Measurements from ENCODE around the gene SLC22A1.
"Not testable (repeated sequence)": the region's sequence is repeated elsewhere in the genome, so short reads cannot be mapped to it uniquely, and the experiment has no call there.

SLC22A1 gene

DNA sequence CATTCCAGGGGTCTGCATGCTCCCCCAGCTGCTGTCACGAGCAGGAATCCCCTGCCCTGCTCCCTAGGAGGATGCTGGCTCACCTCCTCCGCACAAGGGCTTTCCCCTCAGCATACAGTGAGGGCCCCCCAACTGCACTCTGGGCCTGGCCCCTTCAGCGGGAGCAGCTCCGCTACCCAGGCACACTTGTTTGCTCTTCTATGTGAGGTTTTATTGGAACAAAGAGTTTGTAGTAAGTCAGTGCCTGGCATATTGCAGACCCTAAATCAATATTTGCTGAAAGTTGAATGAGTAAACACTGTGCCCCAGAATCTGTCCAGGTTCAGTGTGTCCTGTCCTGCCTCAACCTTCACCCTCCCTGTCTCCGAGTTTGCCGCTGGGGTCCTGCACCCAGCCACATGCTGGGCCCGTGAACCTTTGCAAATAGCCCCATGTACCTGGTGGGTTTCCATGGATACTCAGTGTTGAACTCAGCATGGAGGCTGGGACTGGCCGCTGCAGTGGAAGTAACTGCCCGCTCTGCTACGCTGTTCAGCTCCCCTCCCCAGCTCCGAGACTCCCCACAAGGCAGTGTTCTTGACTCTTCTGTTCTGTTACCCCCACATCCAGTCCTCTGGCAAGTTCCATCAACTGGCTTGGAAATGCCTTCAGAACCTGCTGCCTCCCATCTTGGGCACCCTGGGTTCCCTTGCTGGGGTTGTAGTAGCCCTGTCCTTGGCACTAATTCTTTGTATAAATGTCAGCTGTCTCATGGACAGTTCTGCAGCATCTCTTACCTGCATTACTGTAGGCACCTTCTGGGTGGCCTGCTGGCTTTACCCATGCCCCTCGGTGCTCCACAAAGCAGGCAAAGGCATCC, 15.7 kb downstream of the SLC22A1 start:
- no peak for DNase-seq (ENCODE audit: low read depth in 1 of 2, low spot score in 1 of 2)

DNA sequence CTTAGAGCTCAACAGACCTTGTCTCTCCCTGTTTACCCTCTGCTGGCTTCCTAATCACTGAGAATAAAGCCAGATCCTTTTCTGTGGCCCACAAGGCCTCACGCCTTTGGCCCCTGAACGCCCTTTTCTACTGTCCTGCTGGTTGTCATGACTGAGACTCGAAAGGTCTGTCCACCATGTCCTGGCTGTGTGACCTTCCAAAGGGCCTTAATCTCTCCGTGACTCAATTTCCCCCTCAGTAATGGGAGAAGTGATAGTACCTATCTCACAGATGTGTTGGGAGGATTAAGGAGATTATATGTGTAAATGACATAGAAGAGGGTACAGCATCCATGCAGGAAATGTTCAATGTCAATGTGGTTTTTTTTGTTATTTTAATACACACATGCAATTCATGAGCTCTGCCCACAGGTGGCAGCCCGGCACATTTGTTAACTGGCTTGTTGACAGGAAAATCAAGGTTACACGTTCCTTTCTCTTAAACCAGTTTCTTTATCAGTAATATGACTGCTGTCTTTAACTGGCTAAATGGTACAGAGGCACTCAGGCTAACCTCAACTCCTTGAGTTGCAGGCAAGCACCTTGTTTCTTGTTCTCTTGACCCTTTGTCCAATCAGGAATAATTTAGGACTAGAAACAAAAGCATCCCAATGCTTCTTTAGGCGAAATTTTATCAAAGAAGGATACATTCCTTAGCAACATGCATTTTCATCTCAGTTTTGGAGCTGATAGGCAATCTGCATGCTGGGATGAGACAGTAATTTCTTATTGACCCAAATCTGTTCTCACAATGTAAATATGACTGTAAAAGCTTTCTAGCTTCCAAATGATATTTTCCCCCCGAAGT, 16.6 kb downstream of the SLC22A1 start:
- DNase-seq (ENCODE audit: low read depth in 1 of 2, low spot score in 1 of 2), result peak in 1 of 2 donors; percentile 45

- DNase-seq (ENCODE audit: low read depth in 1 of 2, low spot score in 1 of 2), result no peak
Measured at GRCh38 chr6:160138839-160139419, 17.3 kb downstream of the SLC22A1 start.

DNA sequence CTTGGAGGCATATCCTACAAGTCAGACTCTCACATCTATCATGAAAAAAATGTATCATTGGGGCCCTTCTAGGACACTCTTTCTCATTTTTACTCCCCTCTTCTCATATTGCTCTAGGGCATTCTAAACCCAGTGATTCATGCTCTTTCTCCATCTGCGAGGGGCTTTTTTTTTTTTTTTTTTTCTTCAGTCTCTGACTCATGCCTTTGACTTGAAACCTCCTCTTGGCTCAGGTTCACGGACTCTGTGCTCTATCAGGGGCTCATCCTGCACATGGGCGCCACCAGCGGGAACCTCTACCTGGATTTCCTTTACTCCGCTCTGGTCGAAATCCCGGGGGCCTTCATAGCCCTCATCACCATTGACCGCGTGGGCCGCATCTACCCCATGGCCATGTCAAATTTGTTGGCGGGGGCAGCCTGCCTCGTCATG, 17.8 kb downstream of the SLC22A1 start:
- no peak for DNase-seq (ENCODE audit: low read depth in 1 of 2, low spot score in 1 of 2)

DNA sequence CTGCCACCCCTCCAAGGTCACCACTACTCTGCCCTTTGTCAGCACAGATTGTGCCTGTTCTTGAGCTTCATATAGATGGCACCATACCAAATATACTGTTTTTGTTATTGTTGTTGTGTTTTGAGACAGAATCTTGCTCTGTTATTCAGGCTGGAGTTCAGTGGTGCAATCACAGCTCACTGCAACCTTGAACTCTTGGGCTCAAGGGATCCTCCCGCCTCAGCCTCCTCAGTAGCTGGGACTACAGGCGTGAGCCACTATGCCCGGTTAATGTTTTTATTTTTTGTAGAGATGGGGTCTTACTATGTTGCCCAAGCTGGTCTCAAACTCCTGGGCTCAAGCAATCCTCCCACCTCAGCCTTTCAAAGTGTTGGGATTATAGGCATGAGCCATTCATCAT, 18.9 kb downstream of the SLC22A1 start:
- not testable (repeated sequence) for DNase-seq (ENCODE audit: low read depth in 1 of 2, low spot score in 1 of 2)

DNA sequence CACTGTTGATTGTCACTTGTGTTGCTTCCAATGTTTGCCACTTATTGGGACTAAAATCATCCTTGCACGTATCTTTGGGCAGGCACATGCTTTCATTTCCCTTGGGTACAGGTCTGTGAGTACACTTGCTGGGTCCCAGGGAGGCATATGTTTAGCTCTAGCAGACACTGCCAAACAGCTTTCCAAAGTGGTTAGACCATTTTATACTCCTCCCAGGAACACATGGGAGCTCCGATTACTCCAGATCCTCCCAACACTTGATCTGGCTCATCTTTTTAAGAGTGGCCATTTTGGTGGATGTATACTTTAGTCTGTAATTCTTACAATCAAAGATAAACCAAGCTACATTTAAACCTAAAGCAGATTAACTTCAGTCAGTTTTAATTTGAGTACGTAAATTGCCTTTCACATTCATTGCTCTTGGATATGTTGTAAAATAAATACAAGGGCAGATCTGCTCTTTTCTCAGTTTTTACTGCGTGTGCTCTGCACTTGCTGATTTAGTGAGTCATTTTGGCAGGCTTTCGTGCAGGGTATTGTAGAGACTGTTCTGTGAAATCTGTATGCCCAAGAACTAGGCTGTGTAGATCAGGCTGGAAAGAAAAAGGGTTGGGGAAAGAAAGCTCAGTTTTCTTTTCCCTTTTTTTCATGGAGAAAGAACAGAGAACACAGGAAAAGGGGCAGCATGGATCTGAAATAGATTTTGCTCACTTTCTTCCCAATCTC, 19.5 kb downstream of the SLC22A1 start:
- no peak for DNase-seq (ENCODE audit: low read depth in 1 of 2, low spot score in 1 of 2)

GRCh38 chr6:160142115-160142715, 20.6 kb downstream of the SLC22A1 start:
- DNase-seq (ENCODE audit: low read depth in 1 of 2, low spot score in 1 of 2), result no peak

DNA sequence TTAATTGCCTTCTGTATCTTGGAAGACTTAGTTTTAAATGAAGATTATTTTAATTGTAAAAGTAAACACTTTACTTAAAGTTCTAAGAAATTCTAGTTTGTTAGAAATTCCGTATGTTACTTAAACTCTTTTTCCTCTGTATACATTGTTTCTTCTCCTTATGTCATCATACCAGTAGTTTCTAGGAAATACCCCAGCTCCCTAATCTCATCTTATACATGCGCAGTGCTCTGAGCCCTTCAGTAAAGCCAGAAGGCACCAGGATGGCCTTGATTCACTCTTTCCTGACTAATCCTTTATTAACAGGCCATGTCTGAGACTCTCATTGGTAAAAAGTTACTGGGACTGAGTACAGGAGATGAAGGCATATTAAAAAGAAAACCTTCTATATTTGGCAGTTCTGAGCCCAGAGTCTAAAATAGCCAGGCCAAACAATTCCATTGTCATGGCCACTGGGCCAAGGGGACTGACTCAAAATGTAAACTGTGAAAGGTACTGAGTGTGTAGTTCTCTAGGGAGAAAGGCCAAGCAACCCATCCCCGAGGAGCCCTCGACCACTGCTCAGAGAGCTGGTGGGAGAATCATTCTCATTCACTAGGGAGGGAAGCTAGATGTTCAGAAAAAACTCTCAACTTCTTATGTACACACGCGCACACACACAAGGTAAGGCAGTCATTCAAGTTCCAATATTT, 25.0 kb downstream of the SLC22A1 start:
- no peak for DNase-seq (ENCODE audit: low read depth in 1 of 2, low spot score in 1 of 2)

DNA sequence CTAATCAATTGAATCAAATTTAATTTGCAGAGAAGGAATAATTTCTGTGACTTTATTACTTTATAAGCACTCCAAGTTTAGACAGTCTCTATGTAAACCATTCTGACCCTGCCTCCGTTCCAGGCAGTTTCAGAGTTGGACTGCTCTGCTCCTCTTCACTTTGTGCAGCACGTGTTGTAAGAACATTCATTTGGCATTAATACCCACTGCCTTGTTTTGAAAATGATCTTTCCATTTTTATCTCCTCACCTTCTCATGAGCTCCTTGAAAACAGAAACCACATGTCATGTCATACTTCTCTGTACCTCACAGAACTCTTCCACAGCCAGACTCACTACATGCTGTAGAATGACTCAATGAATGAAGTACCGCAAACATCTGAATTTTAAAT, 25.5 kb downstream of the SLC22A1 start:
- DNase-seq (ENCODE audit: low read depth in 1 of 2, low spot score in 1 of 2), result no peak

DNA sequence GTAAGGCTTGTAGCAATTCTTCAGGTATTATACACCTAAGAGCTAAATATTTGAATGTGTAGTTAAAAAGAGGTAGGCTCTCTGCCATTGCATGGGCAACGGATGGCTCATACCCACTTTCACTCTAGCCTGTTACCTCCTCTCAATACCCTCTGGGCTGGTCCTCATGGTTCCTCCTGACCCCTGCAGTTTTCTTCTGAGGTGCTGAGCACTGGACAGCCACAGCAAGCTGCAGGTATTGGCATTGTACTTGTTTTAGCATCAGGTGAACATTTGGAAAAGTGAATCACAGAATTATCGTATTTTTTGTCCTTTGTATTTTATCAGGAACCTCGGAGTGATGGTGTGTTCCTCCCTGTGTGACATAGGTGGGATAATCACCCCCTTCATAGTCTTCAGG, 32.9 kb downstream of the SLC22A1 start:
- DNase-seq (ENCODE audit: low read depth in 1 of 2, low spot score in 1 of 2), result no peak

DNA sequence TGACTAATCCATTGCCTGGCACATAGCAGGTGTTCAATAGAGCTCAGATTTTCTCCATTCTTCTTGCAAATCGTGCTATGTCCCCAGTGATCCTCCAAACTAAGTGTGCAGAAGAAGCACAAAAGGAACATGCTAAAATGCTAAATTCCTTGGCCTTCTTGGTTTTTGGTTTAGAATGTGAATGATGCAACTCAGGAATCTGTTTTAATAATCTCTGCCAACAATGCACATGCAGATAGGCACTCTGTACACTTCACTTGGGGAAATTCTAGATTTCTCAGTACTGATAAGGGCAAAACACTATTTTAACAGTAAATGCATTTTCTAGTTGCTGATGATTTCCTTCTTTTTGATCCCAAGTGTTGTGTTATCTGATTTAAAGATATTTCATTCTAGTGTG, 35.2 kb downstream of the SLC22A1 start:
- no peak for DNase-seq (ENCODE audit: low read depth in 1 of 2, low spot score in 1 of 2)

GRCh38 chr6:160160450-160160849, 38.8 kb downstream of the SLC22A1 start:
- DNase-seq (ENCODE audit: low read depth in 1 of 2, low spot score in 1 of 2), result no peak

GRCh38 chr6:160160929-160161646, 39.5 kb downstream of the SLC22A1 start:
- DNase-seq (ENCODE audit: low read depth in 1 of 2, low spot score in 1 of 2), result no peak

DNA sequence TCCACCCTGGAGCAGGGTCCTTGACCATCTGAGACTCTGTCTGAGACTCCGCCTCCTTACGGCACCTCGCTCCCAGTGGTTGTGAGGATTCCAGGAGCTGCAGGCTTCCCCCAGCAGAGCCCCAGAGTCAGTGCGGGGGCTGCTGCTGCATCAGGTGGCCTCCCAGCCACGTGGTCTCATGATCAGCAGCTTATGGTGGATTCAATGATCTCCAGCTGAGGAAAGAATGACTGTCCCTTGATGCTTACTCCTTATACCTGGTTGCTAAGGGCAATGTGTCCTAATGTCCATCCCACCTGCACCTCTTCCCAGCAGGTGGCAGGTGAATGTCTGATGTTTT, 40.0 kb downstream of the SLC22A1 start:
- DNase-seq (ENCODE audit: low read depth in 1 of 2, low spot score in 1 of 2), result no peak

DNA sequence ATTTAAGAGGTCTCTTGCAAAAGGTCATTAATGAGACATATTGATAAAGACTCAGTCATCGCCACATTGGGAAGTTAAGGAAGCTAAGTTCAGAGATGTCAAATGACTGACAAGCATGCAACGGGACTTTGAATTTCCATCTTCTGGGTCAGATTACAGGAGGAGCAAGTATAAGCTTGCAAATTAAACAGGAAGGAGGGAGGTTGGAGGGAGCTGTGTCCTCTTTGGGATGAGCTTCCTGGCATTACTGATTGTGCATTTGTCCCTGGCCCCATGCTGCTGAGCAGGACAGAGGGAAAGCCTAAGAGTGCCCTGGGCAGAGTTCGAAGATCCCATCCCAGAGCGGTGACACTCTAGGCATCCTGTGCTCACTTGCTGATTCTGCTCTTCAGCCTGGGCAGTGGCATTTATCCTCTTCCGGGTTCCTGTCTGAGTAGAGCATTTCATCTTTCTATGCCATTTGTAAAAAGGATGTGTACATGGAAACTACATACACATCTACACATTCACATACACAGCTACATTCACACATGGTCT, 40.5 kb downstream of the SLC22A1 start:
- no peak for DNase-seq (ENCODE audit: low read depth in 1 of 2, low spot score in 1 of 2)

DNA sequence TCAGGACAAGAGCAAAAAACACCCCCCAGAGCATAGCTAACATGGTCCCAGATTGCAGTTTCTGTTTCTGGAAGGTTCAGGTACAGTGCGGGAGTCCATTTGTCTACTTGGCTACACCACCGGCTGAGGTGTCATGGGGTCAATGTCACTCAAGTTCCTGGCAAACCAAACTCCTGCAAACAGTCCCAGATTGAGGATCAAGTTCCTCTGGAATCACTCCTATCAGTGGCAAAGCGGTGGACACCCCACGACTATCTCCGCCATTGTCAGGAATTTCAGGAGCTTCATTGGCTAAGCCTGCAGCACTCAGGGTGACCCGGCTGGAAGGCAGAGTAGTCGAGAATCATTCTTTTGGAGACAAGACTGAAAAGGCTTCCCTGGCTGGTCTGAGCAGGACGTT, 41.8 kb downstream of the SLC22A1 start:
- no peak for DNase-seq (ENCODE audit: low read depth in 1 of 2, low spot score in 1 of 2)

DNA sequence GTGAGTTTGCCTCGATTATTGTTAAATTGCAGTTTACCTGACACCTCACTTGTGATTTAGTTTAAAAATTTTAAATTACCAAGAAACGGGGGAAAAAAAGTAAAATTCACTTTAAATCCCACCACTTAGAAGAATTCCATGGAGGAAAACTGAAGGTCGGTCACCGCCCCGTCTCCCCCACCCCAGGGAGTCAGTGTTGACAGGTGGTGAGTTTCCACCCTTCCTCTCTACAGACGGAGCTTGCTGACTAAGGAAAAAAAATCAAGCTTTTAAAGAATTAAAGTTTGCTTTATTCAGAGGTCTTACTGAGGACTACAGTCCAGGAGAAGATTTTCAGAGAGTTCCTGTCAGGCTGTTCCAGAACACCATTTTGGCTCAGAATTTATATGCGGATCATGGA, 42.3 kb downstream of the SLC22A1 start:
- no peak for DNase-seq (ENCODE audit: low read depth in 1 of 2, low spot score in 1 of 2)

DNA sequence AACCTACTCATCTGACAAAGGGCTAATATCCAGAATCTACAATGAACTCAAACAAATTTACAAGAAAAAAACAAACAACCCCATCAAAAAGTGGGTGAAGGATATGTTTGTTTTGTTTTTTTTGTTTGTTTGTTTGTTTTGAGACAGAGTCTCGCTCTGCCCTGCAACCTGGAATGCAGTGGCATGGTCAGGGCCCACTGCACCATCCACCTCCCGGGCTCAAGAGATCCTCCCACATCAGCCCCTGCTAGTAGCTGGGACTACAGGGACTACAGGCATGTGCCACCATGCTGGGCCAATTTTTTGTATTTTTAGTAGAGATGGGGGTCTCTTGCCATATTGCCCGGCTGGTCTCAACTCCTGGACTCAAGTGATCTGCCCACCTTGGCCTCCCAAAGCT, 44.3 kb downstream of the SLC22A1 start:
- not testable (repeated sequence) for DNase-seq (ENCODE audit: low read depth in 1 of 2, low spot score in 1 of 2)

DNA sequence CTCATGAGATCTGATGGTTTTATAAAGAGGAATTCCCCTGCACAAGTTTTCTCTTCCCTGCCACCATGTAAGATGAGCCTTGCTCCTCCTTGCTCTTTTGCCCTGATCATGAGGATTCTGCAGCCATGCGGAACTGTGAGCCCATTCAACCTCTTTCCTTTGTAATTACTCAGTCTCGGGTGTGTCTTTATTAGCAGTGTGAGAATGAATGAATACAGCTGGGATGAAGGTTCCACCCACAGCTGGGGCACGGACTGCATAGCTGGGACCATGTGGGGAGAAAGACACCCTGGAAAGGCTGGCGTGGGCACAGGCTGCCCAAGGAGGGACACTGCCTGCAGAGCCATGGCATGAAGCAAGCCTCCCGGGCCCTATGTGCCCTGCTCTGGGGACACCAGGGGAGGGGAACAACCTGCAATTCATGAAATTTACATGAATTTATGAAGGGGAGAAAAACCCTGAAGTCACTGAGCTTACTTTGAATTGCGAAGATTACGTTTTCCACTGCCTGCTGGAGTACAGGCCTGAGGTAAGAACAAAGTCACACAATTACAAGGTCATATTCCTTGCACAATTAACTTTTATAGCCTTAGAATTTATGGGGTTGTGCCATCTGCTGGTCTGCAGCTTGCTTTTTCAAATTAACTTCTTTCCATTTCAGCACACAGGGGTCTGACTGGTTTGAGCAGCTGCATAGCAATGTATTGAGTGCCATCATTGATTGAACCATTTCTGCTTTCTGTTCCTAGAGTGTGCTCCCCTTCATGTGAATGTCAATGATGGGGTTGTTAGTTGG, 46.2 kb downstream of the SLC22A1 start:
- DNase-seq (ENCODE audit: low read depth in 1 of 2, low spot score in 1 of 2), result no peak

All from activated CD4-positive, alpha-beta T cell treated with anti-CD3 and anti-CD28 coated beads, Interleukin-2, amount 50 U/mL, for 24 hours (primary cell).